Right kidney (tissue), 1 donor: Measurements from ENCODE around the gene CACNG8.
"Not testable (repeated sequence)": the region's sequence is repeated elsewhere in the genome, so short reads cannot be mapped to it uniquely, and the experiment has no call there.

Experiments
- DNase-seq: peaks from one replicate; pipeline ENCODE4 v3.0.0-alpha.2; 2016

Gene CACNG8

GRCh38 chr19:54035215-54036178 is 72.8 kb downstream of the CACNG8 start:
- no peak for DNase-seq

DNA sequence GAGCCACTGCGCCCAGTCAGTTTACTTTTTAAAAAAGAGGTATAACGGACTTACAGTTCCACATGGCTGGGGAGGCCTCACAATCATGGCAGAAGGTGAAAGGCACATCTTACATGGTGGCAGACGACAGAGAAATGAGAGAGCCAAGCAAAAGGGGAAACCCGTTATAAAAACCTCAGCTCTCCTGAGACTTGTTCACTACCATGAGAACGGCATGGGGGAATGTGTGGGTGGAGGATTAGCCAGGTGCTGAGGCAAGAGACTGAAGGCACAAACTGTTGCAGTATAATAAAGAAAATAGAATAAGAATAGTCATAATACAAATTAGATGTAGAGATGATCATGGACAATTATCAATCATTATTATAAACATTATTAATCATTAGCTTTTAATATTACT is 73.8 kb downstream of the CACNG8 start:
- not testable (repeated sequence) for DNase-seq
